HepG2 (cell line): ENCODE results near the gene NME7. TPM values are rescaled to one million over a fixed set of nuclear protein-coding genes. Genes with fewer than 3 reads are reported as not detected.

Experiments used
- ATAC-seq: fragments of 200-7000 bp; cut with Tn5 transposase; 3 replicates; pipeline ENCODE4 v1.9.1; 2020; ENCODE audit warnings: mild to moderate bottlenecking, moderate library complexity
- BruUV-seq: library from RNA; stranded (reverse); fragments of 400-500 nt; replicated peaks from 2 replicates; lab custom pipeline; 2021; lab: Mats Ljungman, UMichigan
- CTCF ChIA-PET: fragments of 300-600 bp; formaldehyde crosslinking; extraction: SDS; loops from one replicate; lab custom pipeline; 2021; ENCODE audit warnings: low total read pairs, inconsistent platforms, low intra/inter-chr PET ratio; lab: Yijun Ruan, JAX
- POLR2A ChIA-PET: fragments of 350-600 bp; sonication (Branson Sonifier 250); formaldehyde crosslinking; loops from one replicate; lab custom pipeline; 2020; ENCODE audit warnings: antibody characterized with exemption, inconsistent platforms; lab: Yijun Ruan, JAX
- DNase-seq: peaks from one replicate; pipeline ENCODE4 v3.0.0-alpha.2; 2015; ENCODE audit warnings: low spot score
- FAIRE-seq: peaks from 3 replicates; lab custom pipeline; 2011; peaks lifted over from hg19 to GRCh38; lab: Jason Lieb, UNC
- H2AFZ ChIP-seq: one replicate; pipeline ENCODE4 v1.6.1; 2011; ENCODE audit warnings: low read length, inconsistent platforms
- H3K27ac ChIP-seq: fragments of 300-600 bp; 3 replicates; pipeline ENCODE4 v1.8.0; 2011; ENCODE audit warnings: mixed run types, mild to moderate bottlenecking, mixed read lengths, low read length, inconsistent platforms; ENCODE audit not compliant: insufficient read depth; ENCODE audit errors: extremely low read length
- H3K27me3 ChIP-seq, 2 experiments: fragments of 200-600 bp in 1 of 2; 2 replicates in 1 of 2; 3 replicates in 1 of 2; pipeline versions ENCODE4 v1.6.0 to v1.8.0; 2011; ENCODE audit warnings: low read length in 2 of 2, mild to moderate bottlenecking in 2 of 2, moderate library complexity in 2 of 2, inconsistent platforms in 1 of 2; ENCODE audit not compliant: insufficient read depth in 2 of 2, control insufficient read depth in 1 of 2
- H3K36me3 ChIP-seq, 2 experiments: fragments of 200-600 bp in 1 of 2; replicated peaks in 1 of 2; 2 replicates in 1 of 2; 3 replicates in 1 of 2; pipeline versions ENCODE4 v1.5.1 to v1.8.0; 2011; ENCODE audit warnings: low read length in 2 of 2, inconsistent platforms in 1 of 2; ENCODE audit not compliant: insufficient read depth in 2 of 2, control insufficient read depth in 1 of 2
- H3K4me1 ChIP-seq: 2 replicates; pipeline ENCODE4 v1.5.1; 2012; ENCODE audit warnings: low read length, inconsistent platforms; ENCODE audit not compliant: insufficient read depth
- H3K4me2 ChIP-seq: 2 replicates; pipeline ENCODE4 v1.6.0; 2011; ENCODE audit warnings: low read depth, low read length, inconsistent platforms
- H3K4me3 ChIP-seq, 3 experiments: fragments of 200-600 bp in 1 of 3; sonication (generic), shearing (Covaris generic) in 1 of 3; replicated peaks in 1 of 3; 2 replicates each; pipeline ENCODE4 v1.5.1; 2011 to 2016; ENCODE audit warnings: low read length in 3 of 3, inconsistent platforms in 2 of 3, low read depth in 2 of 3, mild to moderate bottlenecking in 2 of 3, control low read depth in 1 of 3, mixed read lengths in 1 of 3; ENCODE audit not compliant: insufficient read depth in 1 of 3
- H3K79me2 ChIP-seq: one replicate; pipeline ENCODE4 v1.6.1; 2011; ENCODE audit warnings: low read length, inconsistent platforms; ENCODE audit not compliant: insufficient read depth
- H3K9ac ChIP-seq: 2 replicates; pipeline ENCODE4 v1.6.0; 2011; ENCODE audit warnings: mild to moderate bottlenecking, low read depth, low read length, inconsistent platforms; ENCODE audit not compliant: insufficient read depth
- H3K9me3 ChIP-seq: 2 replicates; pipeline ENCODE4 v1.5.1; 2012; ENCODE audit warnings: mild to moderate bottlenecking, low read length
- H4K20me1 ChIP-seq: 2 replicates; pipeline ENCODE4 v1.6.0; 2011; ENCODE audit warnings: inconsistent platforms, mild to moderate bottlenecking, low read length, moderate library complexity; ENCODE audit not compliant: insufficient read depth
- KDM3A ChIP-seq: IDR thresholded peaks from 2 replicates; pipeline ENCODE4 v1.6.1; 2018; ENCODE audit warnings: low read depth, missing compliant biosample characterization
- MLX ChIP-seq: IDR thresholded peaks from 2 replicates; pipeline ENCODE4 v1.6.1; 2016
- NR2C2 ChIP-seq: sonication (generic); formaldehyde crosslinking; IDR thresholded peaks from 2 replicates; pipeline ENCODE4 v1.4.0; 2020; ENCODE audit warnings: missing genetic modification reagents, mild to moderate bottlenecking, moderate library complexity, borderline replicate concordance
- ZBTB10 ChIP-seq: sonication (generic); formaldehyde crosslinking; IDR thresholded peaks from 2 replicates; pipeline ENCODE4 v1.4.0; 2020; ENCODE audit warnings: missing genetic modification reagents, borderline replicate concordance
- ZBTB4 ChIP-seq: sonication (generic); formaldehyde crosslinking; IDR thresholded peaks from 2 replicates; pipeline ENCODE4 v1.4.0; 2020; ENCODE audit warnings: missing genetic modification reagents, mild to moderate bottlenecking, borderline replicate concordance
- ZBTB49 ChIP-seq: sonication (generic); formaldehyde crosslinking; IDR thresholded peaks from 2 replicates; pipeline ENCODE4 v1.4.0; 2020; ENCODE audit warnings: missing genetic modification reagents, borderline replicate concordance
- ZFP37 ChIP-seq: sonication (generic); formaldehyde crosslinking; IDR thresholded peaks from 2 replicates; pipeline ENCODE4 v1.4.0; 2020; ENCODE audit warnings: missing genetic modification reagents, borderline replicate concordance
- ZNF263 ChIP-seq: sonication (generic); formaldehyde crosslinking; IDR thresholded peaks from 2 replicates; pipeline ENCODE4 v1.4.0; 2020; ENCODE audit warnings: missing genetic modification reagents
- ZSCAN30 ChIP-seq: sonication (generic); formaldehyde crosslinking; IDR thresholded peaks from 2 replicates; pipeline ENCODE4 v1.5.0; 2020; ENCODE audit warnings: mild to moderate bottlenecking, missing genetic modification reagents
- in situ Hi-C: cut with HindIII; loops from 2 replicates; pipeline ENCODE4 v1.10.0; 2017; ENCODE audit warnings: low pct_unique_long_range_greater_than_20kb; ENCODE audit not compliant: extremely low pct_ligation_motif_present
- intact Hi-C: fragments of 100-400 bp; cut with micrococcal nuclease; formaldehyde crosslinking; loops from one replicate; pipeline ENCODE4 v1.10.0; 2022; ENCODE audit not compliant: unreplicated experiment
- polyA plus RNA-seq, 8 experiments: library from polyadenylated mRNA; depleted of rRNA in 3 of 8; stranded (reverse) in 7 of 8; unstranded in 1 of 8; fragments of >200 nt; fragmentation: Illumina TruSeq in 4 of 8; extraction: Trizol in 4 of 8; gene quantifications; 2 replicates each; pipeline versions ENCODE4 v1.2.1 to v1.2.3, GENCODE V29; 2011 to 2016; ENCODE audit warnings: low read depth in 4 of 8, missing spikeins in 1 of 8, mixed read lengths in 1 of 8; ENCODE audit not compliant: insufficient read depth in 1 of 8
- total RNA-seq, 5 experiments: library from RNA; depleted of rRNA; stranded (reverse); fragments of >200 nt; fragmentation: Illumina TruSeq; extraction: Trizol; gene quantifications; 2 replicates each; pipeline ENCODE4 v1.2.3, GENCODE V29; 2016; ENCODE audit warnings: low read depth in 1 of 5

NME7 gene
- total and polyA plus RNA-seq, 2 of the 13 experiments (the other 11 are each of a cell fraction or from before 2014, with no cell fraction given): 9.4 to 22.5 TPM

GRCh38 chr1:169326956-169327268, 40.7 kb downstream of the NME7 start:
- intact Hi-C loops: no loop called here
- Histone ChIP-seq H3K9ac (no peak overlapping the region), H3K27ac (no peak overlapping the region), H3K36me3 (no peaks in the 10 kb centered on the region), H3K4me3 (no peak overlapping the region), H3K4me1 (no peaks in the 10 kb centered on the region), H3K27me3 (no peaks in the 10 kb centered on the region), H2AFZ (no peak overlapping the region), H3K4me2 (no peak overlapping the region), H4K20me1 (no peaks in the 10 kb centered on the region), H3K79me2 (no peaks in the 10 kb centered on the region), H3K9me3 (no peaks in the 10 kb centered on the region)
- ChIA-PET POLR2A (no interaction called here), CTCF (no interaction called here)
- DNase-seq (no peak), ATAC-seq (no peak), FAIRE-seq (no peak)
- BruUV-seq: no TSS peak
- TF ChIP-seq ZBTB4 (CRISPR knock-in tag) (no peak), ZBTB49 (CRISPR knock-in tag) (no peak), NR2C2 (CRISPR knock-in tag) (no peak), ZBTB10 (no peak), MLX (no peak), ZFP37 (CRISPR knock-in tag) (no peak), ZNF263 (CRISPR knock-in tag) (no peak), ZSCAN30 (no peak), KDM3A (no peak)
- in situ Hi-C loops: no loop called here
